SK-N-SH treated with all-trans-retinoic acid at 6 μM for 48 hours (cell line): Measurements from ENCODE around the gene OGN.

Experiments
- ZC3H10 ChIP-seq: fragments of 250-450 bp; sonication (Bioruptor Pico); IDR thresholded peaks from 2 replicates; pipeline ENCODE4 v1.5.1; 2021; ENCODE audit warnings: mild to moderate bottlenecking, moderate library complexity
- ZFP3 ChIP-seq: fragments of 250-450 bp; sonication (Bioruptor Pico); IDR thresholded peaks from 2 replicates; pipeline ENCODE4 v1.5.0; 2020; ENCODE audit warnings: mild to moderate bottlenecking, moderate library complexity
- ZNF565 ChIP-seq: fragments of 450-650 bp; formaldehyde crosslinking; conservative IDR thresholded peaks from 2 replicates; pipeline ENCODE4 v1.5.0; 2020; ENCODE audit warnings: low read depth, mild to moderate bottlenecking, moderate library complexity
- TF ChIP-seq, protein P1 (sequence below): fragments of 250-450 bp; sonication (Bioruptor Pico); IDR thresholded peaks from 2 replicates; pipeline ENCODE4 v1.5.1; 2020; ENCODE audit warnings: low read depth, mild to moderate bottlenecking, moderate library complexity

DNA sequence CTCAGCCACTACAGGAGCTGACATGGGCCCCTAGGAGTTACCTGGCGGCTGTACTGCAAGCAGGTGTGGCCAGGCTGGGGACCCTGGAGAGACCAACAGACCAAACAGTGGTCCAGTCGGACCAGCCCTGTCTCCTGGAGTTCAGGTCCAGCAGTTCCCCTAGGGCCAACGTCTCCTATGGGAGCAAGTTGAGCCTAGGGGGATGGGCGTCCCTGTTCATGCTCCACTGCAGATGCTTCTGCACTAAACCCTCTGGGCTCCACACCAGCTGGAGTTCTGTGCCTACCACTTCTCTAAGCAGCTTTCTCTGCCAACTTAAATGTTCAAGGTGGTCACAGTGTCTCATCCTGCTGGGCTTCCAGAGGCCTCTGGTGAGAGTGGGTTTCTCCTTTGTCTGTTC lies 40.5 kb upstream of the OGN start:
- TF ChIP-seq, protein P1, sequence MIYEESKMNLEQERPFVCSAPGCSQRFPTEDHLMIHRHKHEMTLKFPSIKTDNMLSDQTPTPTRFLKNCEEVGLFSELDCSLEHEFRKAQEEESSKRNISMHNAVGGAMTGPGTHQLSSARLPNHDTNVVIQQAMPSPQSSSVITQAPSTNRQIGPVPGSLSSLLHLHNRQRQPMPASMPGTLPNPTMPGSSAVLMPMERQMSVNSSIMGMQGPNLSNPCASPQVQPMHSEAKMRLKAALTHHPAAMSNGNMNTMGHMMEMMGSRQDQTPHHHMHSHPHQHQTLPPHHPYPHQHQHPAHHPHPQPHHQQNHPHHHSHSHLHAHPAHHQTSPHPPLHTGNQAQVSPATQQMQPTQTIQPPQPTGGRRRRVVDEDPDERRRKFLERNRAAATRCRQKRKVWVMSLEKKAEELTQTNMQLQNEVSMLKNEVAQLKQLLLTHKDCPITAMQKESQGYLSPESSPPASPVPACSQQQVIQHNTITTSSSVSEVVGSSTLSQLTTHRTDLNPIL (CRISPR knock-in tag), result no peak
- TF ChIP-seq ZC3H10 (CRISPR knock-in tag), result no peak
- no peak for TF ChIP-seq ZNF565 (CRISPR knock-in tag)
- TF ChIP-seq ZFP3, result no peak
